Tongue (tissue), 2 donors: ENCODE data around the gene TMEM135. TPM values are rescaled to one million over a fixed set of nuclear protein-coding genes. Genes with fewer than 3 reads are reported as not detected.

ENCODE experiments used
- DNase-seq: peaks from one replicate; pipeline ENCODE4 v3.0.0-alpha.2; 2015
- total RNA-seq: library from RNA; depleted of rRNA; stranded (reverse); fragments of >200 nt; gene quantifications from one replicate; pipeline ENCODE4 v1.2.3, GENCODE V29; 2014

The TMEM135 gene
- total RNA-seq, 1 donor from 2014 or later = 25.6 TPM

- no peak for DNase-seq
Measured at GRCh38 chr11:87198266-87198881, 160.6 kb downstream of the TMEM135 start.

DNA sequence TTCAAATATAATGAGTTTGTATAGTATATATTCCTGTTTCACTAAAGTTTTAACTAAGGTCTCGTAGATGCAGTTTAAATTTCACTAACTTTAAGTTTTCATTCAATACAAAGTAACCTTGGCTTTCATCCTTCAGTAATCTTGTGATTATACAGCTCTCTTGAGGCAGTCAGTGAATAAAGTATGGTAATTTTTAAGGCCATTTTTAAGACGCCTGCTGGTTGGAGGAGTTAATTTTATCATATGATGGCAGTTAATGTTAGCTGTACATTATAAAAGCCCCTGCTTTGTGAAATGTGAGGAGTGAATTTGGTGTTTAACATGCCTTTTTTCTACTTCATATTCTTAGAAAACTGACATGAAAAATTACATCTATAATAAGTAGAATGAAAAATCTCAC, 163.6 kb downstream of the TMEM135 start:
- DNase-seq = no peak

- DNase-seq = no peak
Measured at GRCh38 chr11:87203907-87204602, 166.3 kb downstream of the TMEM135 start.

- DNase-seq = no peak
Measured at GRCh38 chr11:87212891-87213290, 175.2 kb downstream of the TMEM135 start.

DNA sequence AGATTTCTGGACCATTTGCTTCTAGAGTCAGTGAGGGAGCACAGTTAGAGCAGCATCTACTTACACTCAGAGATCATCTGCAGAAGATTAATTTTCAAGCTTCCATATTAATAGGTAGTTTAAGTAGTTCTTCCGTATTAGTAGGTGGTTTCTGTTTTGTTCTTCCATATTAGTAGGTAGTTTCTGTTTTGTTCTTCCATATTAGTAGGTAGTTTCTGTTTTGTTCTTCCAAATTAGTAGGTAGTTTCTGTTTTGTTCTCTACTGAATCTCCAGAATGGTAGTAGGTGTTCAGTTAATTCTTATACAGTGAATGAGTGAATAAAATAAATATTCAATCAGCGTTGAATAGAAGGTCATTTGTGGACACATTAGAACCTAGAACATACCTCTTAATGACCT, 175.7 kb downstream of the TMEM135 start:
- DNase-seq = no peak

DNA sequence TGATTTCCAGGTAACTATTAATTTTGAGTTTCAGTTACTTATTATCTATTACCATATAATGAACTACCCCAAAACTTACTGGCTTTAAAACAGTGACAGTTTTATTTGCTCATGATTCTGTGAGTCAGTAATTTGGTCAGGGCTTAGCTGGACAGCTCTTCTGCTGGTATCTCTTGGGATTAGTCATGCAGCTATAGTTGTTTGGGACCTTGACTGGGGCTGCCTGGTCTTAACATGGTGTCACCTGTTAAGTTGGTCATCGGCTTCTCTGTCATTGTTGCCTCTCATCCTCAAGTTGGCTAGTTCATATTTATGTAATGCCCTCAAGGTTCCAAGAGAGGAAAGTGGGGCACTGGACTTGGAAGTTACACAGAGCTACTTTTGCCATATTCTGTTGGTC, 177.5 kb downstream of the TMEM135 start:
- no peak for DNase-seq

DNA sequence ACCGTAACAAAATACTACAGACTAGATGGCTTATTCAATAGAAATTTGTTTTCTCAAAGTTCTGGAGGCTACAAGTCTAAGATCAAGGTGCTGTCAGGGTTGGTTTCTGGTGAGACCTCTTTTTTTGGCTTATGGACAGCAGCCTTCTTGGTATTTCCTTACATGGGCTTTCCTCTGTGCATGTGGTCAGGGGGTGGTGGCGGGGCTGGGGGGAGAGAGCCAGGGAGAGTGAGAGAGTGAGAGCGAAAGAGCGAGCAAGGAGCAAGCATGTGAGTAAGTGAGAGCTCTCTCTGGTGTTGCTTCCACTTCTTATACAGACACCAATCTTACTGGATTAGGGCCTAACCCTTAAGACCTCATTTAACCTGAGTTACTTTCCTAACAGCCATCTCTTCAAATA, 181.5 kb downstream of the TMEM135 start:
- no peak for DNase-seq

- DNase-seq = no peak
Measured at GRCh38 chr11:87223816-87224215, 186.1 kb downstream of the TMEM135 start.

- no peak for DNase-seq
Measured at GRCh38 chr11:87224486-87224885, 186.8 kb downstream of the TMEM135 start.

DNA sequence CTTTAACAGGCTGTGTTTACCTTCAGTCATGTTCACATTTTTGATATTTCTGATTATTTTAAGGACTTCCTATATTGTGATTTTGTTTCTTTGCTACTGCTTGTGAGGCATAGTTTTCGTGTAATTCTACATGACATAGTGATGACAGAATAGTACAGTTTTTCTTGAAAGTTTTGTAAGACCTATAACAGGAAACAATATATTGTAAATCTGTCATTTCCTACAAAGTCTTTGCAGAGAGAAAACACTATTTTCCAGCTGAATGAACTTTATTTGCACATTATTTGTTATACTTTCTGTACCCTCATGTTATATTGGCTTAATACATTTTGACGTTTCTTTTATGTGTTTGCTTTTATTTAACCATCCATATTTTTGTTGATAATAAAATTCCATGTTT, 191.1 kb downstream of the TMEM135 start:
- DNase-seq = no peak

DNA sequence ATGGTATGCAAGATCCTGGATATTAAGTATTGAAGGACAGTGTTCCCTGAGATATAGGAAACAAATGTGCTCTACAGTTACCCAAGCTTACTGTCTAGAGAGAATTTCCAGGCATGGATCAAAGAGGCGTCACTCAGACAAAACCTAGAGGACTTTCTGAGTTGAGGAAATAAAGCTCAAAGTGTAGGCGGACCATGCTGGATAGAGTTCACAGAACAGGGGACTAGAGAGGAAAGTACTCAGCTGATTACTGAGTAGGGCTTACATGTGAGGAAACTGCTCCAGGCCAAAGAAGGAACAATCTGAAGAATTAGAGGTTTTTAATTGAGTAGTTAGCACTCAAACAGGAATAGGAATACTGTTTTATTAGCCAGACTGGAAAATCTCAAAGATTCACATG, 193.3 kb downstream of the TMEM135 start:
- DNase-seq = no peak

DNA sequence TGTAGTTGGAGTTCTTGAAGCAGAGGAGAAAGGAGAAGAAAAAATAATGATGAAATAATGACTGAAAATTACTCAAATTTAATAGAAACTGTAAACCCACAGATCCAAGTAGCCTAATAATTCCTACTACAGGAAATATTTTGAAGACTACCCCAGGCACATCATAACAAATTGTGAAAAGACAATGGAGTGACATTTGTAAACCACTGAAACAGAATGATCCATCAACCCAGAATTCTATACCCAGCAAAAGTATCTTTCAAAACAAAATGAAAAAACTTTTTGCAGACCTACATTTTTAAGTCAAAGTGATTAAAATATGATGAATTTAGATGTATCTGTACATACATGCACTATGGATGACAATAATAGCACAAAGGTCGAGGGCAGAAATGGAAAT, 194.6 kb downstream of the TMEM135 start:
- no peak for DNase-seq

GRCh38 chr11:87235366-87235765, 197.6 kb downstream of the TMEM135 start:
- DNase-seq = no peak

DNA sequence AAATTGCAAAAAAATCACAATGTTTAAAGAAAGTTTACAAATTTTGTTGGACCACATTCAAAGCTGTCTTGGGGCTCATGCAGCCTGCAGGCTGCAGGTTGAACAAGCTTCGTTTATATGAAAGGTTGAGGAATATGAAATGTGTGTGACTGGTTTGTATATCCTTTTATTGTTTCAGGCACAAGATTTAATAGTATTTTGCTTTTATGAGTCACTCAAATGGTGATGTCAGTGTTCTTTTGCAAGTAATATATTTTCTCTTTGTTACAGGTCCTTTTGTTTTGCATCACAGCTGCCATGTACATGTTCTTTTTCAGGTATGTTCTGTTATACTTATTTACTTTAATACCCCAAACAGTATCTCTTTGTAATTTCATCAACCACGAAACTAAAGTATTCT, 198.6 kb downstream of the TMEM135 start:
- no peak for DNase-seq

DNA sequence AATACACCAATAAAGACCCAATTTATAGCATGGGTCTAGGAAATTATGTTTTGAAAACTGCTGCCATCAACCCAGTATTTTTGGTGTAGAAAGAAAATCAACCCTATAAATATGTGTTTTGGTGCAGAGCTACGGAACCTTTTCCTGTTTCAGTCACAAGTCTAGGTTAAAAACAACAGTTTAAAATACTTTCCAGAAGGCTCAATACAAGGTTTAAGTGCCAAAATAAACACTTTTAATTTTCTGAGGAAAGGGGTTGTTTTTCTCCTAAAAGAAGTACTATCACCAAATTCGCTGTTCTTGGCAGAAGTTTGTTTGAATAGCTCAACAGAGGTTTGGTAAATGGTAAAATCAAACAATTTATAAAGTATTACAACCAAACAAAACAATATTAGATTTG, 201.3 kb downstream of the TMEM135 start:
- no peak for DNase-seq

GRCh38 chr11:87239531-87239930, 201.8 kb downstream of the TMEM135 start:
- DNase-seq = no peak

DNA sequence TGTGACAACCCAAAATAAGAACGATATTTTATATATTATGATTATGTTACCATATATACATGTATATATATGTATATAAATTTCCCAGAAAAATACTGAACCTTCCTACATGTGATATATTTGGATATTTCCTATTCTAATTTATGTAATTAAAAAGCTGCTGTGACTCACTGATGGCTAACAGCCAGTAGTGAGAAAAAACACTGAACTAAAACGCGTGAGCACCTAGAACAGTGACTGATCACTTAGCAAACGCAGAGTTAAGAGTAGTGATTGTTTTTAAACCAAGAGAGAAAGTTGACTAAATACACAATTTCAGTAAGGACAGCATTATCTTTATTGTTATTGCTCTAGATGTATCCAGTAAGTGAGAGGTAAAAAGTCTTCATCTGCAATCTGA, 213.8 kb downstream of the TMEM135 start:
- DNase-seq = no peak

DNA sequence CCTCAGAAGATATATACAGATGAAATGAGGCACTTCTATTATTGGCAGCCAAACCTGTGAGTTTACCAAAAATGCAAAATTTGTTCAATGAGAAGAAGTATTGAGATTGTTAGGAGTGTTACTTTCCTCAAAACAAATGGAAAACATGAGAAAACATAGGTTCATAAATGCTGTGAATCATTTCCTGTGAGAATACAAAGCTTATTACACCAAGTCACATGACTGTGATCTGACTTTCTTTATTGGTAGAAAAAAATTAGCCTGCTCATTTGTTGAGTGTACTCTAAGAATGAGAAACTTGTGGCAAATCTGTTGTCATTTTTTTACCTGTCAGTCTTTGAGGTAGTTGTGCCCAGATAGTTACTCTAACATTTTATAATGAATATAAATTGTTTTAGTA, 215.1 kb downstream of the TMEM135 start:
- no peak for DNase-seq

DNA sequence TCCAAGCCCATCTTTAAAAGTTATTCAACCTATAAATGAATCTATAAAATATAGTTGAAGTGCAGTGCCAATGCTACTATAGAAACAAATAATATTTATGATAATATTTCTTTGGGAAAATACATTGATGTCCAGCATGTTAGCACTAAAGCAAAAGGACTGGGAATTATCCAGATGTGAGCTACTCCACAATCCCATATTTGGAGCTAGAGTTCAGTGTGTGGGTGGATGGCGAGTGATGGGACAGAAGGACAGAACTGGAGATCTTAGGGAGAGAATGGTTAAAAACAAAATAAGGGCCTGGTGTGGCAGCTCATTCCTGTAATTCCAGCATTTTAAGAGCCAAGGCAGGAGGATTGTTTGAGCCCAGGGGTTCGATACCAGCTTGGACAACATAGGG, 216.8 kb downstream of the TMEM135 start:
- DNase-seq = peak; percentile 48

DNA sequence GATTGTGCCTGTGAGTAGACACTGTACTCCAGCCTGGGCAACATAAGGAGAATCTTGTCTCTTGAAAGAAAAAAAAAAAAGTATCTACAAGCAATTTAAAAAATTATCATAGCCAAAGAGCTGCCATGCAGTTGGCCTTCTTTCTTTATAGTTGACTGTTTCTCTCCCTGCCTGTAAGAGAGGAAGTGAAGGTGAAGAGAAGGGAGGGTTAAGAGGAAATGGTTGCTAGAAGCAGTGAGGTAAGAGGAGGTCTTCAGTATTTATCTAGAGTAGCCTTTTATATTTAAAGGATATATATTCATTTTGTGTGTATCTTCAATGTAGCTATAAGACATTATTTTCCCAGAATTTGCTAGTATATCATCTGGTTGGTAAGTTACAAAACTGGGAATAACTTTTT, 217.9 kb downstream of the TMEM135 start:
- no peak for DNase-seq

- no peak for DNase-seq
Measured at GRCh38 chr11:87256694-87257340, 219.1 kb downstream of the TMEM135 start.

DNA sequence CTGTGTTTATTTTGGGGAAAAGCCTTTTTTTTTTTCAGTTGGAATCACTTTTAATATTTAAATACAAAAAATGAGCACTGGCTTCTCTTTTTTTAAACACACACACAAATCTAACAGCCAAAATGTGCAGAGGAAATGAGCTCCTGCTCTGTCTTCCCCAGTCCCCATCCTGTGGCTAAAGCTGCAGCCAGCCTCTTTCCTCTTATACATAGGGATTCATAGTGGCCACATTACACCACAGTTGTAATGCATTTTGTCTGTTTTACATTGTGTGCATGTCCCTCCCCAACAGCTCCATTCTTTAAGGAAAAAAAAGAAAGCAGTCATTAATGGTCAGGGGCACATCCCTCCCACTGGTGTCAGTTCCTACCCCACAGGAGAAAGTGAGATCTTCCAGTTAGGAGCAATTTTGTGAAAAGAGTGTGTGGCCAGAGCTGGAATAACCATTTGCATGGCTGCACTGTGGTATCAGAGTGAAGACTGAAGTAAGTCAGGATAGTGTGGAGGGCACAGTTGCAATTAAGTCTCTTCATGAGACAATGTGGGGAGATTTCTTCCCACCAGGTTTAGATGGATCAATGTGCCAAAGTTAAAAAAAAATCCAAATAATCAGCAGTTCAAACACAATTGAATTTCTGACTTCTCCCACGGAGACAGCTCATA, 220.6 kb downstream of the TMEM135 start:
- DNase-seq = no peak

DNA sequence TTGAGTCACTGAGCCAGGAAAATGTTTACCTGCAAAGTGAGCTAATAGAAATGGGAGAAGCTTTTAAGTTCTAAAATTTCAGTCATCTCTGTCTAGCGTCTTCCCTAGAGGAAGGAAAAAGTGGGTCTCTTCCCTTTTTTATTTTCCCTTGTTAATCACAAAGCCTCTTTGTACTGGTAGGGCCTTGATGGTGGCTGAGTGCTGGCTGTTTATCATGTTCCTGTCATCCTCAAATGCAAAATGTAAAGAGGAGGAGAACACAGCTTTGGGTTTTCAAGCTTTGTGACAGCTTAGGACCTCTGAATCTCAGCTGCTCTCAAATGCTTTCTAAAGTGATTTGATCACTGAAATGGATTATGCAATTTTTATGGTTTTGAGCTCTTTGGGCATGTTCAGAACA, 222.0 kb downstream of the TMEM135 start:
- peak; percentile 58 for DNase-seq
